ENCODE measurements around the gene RNF5.
A peak's percentile ranks its signal among the peaks of the same experiment; 100 is the strongest.

DNA sequence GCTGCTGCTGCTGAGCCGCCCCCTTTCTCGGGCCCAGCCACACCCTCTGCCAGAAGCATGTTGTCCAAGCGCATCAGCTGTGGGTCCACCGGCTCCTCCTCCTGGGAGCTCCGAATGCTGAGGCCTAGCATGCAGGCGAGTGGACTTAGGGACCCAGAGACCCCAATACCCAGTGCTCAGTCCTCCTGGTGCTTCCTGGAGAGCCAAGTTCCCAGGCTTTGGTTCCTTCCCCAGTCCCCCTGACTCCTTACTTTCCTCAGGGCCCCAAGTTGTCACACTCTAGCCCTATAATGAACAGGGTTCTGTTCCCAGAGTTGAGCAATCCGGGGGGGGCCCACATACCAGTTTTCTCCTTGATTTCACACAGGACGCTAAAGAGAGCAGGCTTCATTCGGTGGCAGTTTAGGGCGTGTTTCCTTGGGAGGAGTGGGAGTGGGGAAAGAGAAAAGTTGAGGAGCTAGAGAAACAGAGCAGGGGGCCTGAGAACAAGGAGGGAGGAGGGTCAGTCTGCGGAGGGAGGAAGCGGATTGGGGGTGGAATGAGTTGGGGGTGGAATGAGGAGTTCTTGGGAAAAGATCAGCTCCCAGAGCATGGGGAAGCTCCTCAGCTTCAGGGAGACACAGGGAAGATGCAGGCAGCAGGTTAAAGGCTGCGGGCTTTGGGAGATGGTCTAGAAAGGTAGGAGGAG lies 10.3 kb downstream of the RNF5 start:
- peak; percentile 9 for TF ChIP-seq POLR2A (IDR thresholded peaks at IDR 0.05)
- TF ChIP-seq, protein P1, sequence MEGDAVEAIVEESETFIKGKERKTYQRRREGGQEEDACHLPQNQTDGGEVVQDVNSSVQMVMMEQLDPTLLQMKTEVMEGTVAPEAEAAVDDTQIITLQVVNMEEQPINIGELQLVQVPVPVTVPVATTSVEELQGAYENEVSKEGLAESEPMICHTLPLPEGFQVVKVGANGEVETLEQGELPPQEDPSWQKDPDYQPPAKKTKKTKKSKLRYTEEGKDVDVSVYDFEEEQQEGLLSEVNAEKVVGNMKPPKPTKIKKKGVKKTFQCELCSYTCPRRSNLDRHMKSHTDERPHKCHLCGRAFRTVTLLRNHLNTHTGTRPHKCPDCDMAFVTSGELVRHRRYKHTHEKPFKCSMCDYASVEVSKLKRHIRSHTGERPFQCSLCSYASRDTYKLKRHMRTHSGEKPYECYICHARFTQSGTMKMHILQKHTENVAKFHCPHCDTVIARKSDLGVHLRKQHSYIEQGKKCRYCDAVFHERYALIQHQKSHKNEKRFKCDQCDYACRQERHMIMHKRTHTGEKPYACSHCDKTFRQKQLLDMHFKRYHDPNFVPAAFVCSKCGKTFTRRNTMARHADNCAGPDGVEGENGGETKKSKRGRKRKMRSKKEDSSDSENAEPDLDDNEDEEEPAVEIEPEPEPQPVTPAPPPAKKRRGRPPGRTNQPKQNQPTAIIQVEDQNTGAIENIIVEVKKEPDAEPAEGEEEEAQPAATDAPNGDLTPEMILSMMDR (IDR thresholded peaks at IDR 0.05): no peak
- peak in 1 of 3 donors; percentile 17 for TF ChIP-seq POLR2AphosphoS5 (IDR thresholded peaks at IDR 0.05)
